Effector memory CD8-positive, alpha-beta T cell (primary cell): ENCODE results near the gene TIGIT.

ENCODE experiments used
- ATAC-seq: fragments of 150-1000 bp; cut with Tn5 transposase; replicated peaks from 2 replicates; pipeline ENCODE4 v1.10.0; 2021; ENCODE audit warnings: mild to moderate bottlenecking, moderate library complexity
- DNase-seq, 3 experiments: peaks; one replicate each; pipeline ENCODE4 v3.0.0; 2021
- H3K27ac Mint-ChIP-seq, 2 donors: one replicate each; pipeline ENCODE4 v1.8.0; 2022; ENCODE audit warnings: mild to moderate bottlenecking in 2 of 2, mixed read lengths in 2 of 2, moderate library complexity in 2 of 2
- H3K27me3 Mint-ChIP-seq, 2 donors: one replicate each; pipeline ENCODE4 v1.8.0; 2022; ENCODE audit warnings: mixed read lengths in 2 of 2
- H3K36me3 Mint-ChIP-seq: one replicate; pipeline ENCODE4 v1.8.0; 2022; ENCODE audit warnings: mild to moderate bottlenecking, moderate library complexity, mixed read lengths; ENCODE audit not compliant: insufficient read depth
- H3K4me1 Mint-ChIP-seq, 2 donors: one replicate each; pipeline ENCODE4 v1.8.0; 2022; ENCODE audit warnings: low read depth in 2 of 2, mixed read lengths in 2 of 2
- H3K4me3 Mint-ChIP-seq, 2 donors: one replicate each; pipeline ENCODE4 v1.8.0; 2022; ENCODE audit warnings: mild to moderate bottlenecking in 2 of 2, mixed read lengths in 2 of 2, moderate library complexity in 2 of 2
- H3K9me3 Mint-ChIP-seq, 2 donors: one replicate each; pipeline ENCODE4 v1.8.0; 2022; ENCODE audit warnings: mixed read lengths in 2 of 2

Gene TIGIT

GRCh38 chr3:114320246-114320645 lies 26.4 kb downstream of the TIGIT start:
- H3K9me3 Mint-ChIP-seq: no peaks in the 10 kb centered on the region

GRCh38 chr3:114323546-114324254 lies 29.9 kb downstream of the TIGIT start:
- H3K27me3 Mint-ChIP-seq: no peaks in the 10 kb centered on the region
- DNase-seq (no peak), ATAC-seq (peak; percentile 84)
- H3K9me3 Mint-ChIP-seq: no peaks in the 10 kb centered on the region
- peak overlapping the region in 1 of 2 donors; percentile 73 for H3K4me3 Mint-ChIP-seq
- peak overlapping the region; percentile 24 to 86 for H3K27ac Mint-ChIP-seq
- peaks cover 4% of the 10 kb centered on the region for H3K36me3 Mint-ChIP-seq
- H3K4me1 Mint-ChIP-seq: peaks cover 20 to 76% of the 10 kb centered on the region in 2 donors

More at GRCh38 chr3:114320246-114320645, 26.4 kb downstream of the TIGIT start:
- H3K4me3 Mint-ChIP-seq: peak overlapping the region in 1 of 2 donors; percentile 15
- H3K4me1 Mint-ChIP-seq: peaks cover 31 to 73% of the 10 kb centered on the region in 2 donors
- no peaks in the 10 kb centered on the region for H3K27me3 Mint-ChIP-seq
- H3K27ac Mint-ChIP-seq: peak overlapping the region in 1 of 2 donors; percentile 94
- ATAC-seq (no peak), DNase-seq (no peak)
- peaks cover 4% of the 10 kb centered on the region for H3K36me3 Mint-ChIP-seq

- Mint-ChIP-seq H3K27ac (peak overlapping the region in 1 of 2 donors; percentile 86), H3K4me1 (peaks cover 26 to 84% of the 10 kb centered on the region in 2 donors), H3K4me3 (peak overlapping the region; percentile 51 to 73), H3K27me3 (no peaks in the 10 kb centered on the region), H3K36me3 (no peaks in the 10 kb centered on the region), H3K9me3 (peaks cover 0 to 1% of the 10 kb centered on the region in 2 donors)
- DNase-seq: no peak
- ATAC-seq: peak; percentile 31
Observed at GRCh38 chr3:114327665-114328064, 33.8 kb downstream of the TIGIT start.

- Mint-ChIP-seq H3K4me3 (peak overlapping the region in 1 of 2 donors; percentile 73), H3K27ac (peak overlapping the region; percentile 1 to 86), H3K36me3 (no peaks in the 10 kb centered on the region), H3K27me3 (no peaks in the 10 kb centered on the region), H3K4me1 (peaks cover 28 to 84% of the 10 kb centered on the region in 2 donors), H3K9me3 (peaks cover 0 to 1% of the 10 kb centered on the region in 2 donors)
- ATAC-seq (no peak), DNase-seq (no peak)
Observed at GRCh38 chr3:114328345-114328744, 34.5 kb downstream of the TIGIT start.

- Mint-ChIP-seq H3K27ac (peak overlapping the region in 1 of 2 donors; percentile 86), H3K4me1 (peaks cover 22 to 84% of the 10 kb centered on the region in 2 donors), H3K4me3 (no peak overlapping the region)
Observed at GRCh38 chr3:114329823-114330222, 36.0 kb downstream of the TIGIT start.

GRCh38 chr3:114331007-114331406 lies 37.2 kb downstream of the TIGIT start:
- DNase-seq (no peak), ATAC-seq (no peak)
- Mint-ChIP-seq H3K9me3 (peaks cover 0 to 1% of the 10 kb centered on the region in 2 donors), H3K27me3 (no peaks in the 10 kb centered on the region), H3K4me1 (peaks cover 22 to 83% of the 10 kb centered on the region in 2 donors), H3K4me3 (no peak overlapping the region), H3K36me3 (no peaks in the 10 kb centered on the region), H3K27ac (peak overlapping the region in 1 of 2 donors; percentile 86)

More at GRCh38 chr3:114329823-114330222, 36.0 kb downstream of the TIGIT start:
- ATAC-seq: no peak
- Mint-ChIP-seq H3K27me3 (no peaks in the 10 kb centered on the region), H3K9me3 (peaks cover 0 to 1% of the 10 kb centered on the region in 2 donors), H3K36me3 (no peaks in the 10 kb centered on the region)
- no peak for DNase-seq

- Mint-ChIP-seq H3K27ac (peak overlapping the region in 1 of 2 donors; percentile 86), H3K4me3 (peak overlapping the region in 1 of 2 donors; percentile 32), H3K27me3 (no peaks in the 10 kb centered on the region), H3K4me1 (peaks cover 20 to 82% of the 10 kb centered on the region in 2 donors), H3K9me3 (peaks cover 0 to 1% of the 10 kb centered on the region in 2 donors), H3K36me3 (no peaks in the 10 kb centered on the region)
- DNase-seq (no peak), ATAC-seq (no peak)
Observed at GRCh38 chr3:114331710-114332109, 37.9 kb downstream of the TIGIT start.

- ATAC-seq (peak; percentile 78), DNase-seq (no peak)
- Mint-ChIP-seq H3K36me3 (no peaks in the 10 kb centered on the region), H3K27me3 (no peaks in the 10 kb centered on the region), H3K4me3 (peak overlapping the region; percentile 32 to 40), H3K4me1 (peaks cover 19 to 77% of the 10 kb centered on the region in 2 donors), H3K9me3 (peaks cover 0 to 1% of the 10 kb centered on the region in 2 donors), H3K27ac (peak overlapping the region; percentile 36 to 86)
Observed at GRCh38 chr3:114332342-114333179, 38.7 kb downstream of the TIGIT start.

- ATAC-seq: no peak
- DNase-seq: no peak
- Mint-ChIP-seq H3K36me3 (peaks cover 4% of the 10 kb centered on the region), H3K27ac (peak overlapping the region; percentile 76 to 86), H3K4me1 (peaks cover 24 to 74% of the 10 kb centered on the region in 2 donors), H3K4me3 (peak overlapping the region in 1 of 2 donors; percentile 32), H3K27me3 (no peaks in the 10 kb centered on the region), H3K9me3 (peaks cover 0 to 1% of the 10 kb centered on the region in 2 donors)
Observed at GRCh38 chr3:114333180-114333922, 39.5 kb downstream of the TIGIT start.

GRCh38 chr3:114333923-114334240 lies 40.1 kb downstream of the TIGIT start:
- Mint-ChIP-seq H3K4me3 (peak overlapping the region in 1 of 2 donors; percentile 25), H3K36me3 (peaks cover 5% of the 10 kb centered on the region), H3K4me1 (peaks cover 23 to 72% of the 10 kb centered on the region in 2 donors), H3K27ac (peak overlapping the region; percentile 76 to 86), H3K9me3 (peaks cover 0 to 3% of the 10 kb centered on the region in 2 donors), H3K27me3 (no peaks in the 10 kb centered on the region)
- no peak for DNase-seq
- no peak for ATAC-seq

- H3K9me3 Mint-ChIP-seq: peaks cover 0 to 2% of the 10 kb centered on the region in 2 donors
- H3K4me1 Mint-ChIP-seq: peaks cover 24 to 62% of the 10 kb centered on the region in 2 donors
- H3K4me3 Mint-ChIP-seq: peak overlapping the region in 1 of 2 donors; percentile 13
- no peaks in the 10 kb centered on the region for H3K27me3 Mint-ChIP-seq
- DNase-seq (no peak), ATAC-seq (no peak)
- peak overlapping the region in 1 of 2 donors; percentile 86 for H3K27ac Mint-ChIP-seq
- H3K36me3 Mint-ChIP-seq: peaks cover 8% of the 10 kb centered on the region
Observed at GRCh38 chr3:114336122-114336697, 42.4 kb downstream of the TIGIT start.

- H3K27ac Mint-ChIP-seq: peak overlapping the region in 1 of 2 donors; percentile 86
- DNase-seq: no peak
- peaks cover 8% of the 10 kb centered on the region for H3K36me3 Mint-ChIP-seq
- H3K27me3 Mint-ChIP-seq: no peaks in the 10 kb centered on the region
- H3K4me3 Mint-ChIP-seq: no peak overlapping the region
- no peak for ATAC-seq
- peaks cover 0 to 2% of the 10 kb centered on the region in 2 donors for H3K9me3 Mint-ChIP-seq
- peaks cover 27 to 58% of the 10 kb centered on the region in 2 donors for H3K4me1 Mint-ChIP-seq
Observed at GRCh38 chr3:114336857-114337256, 43.0 kb downstream of the TIGIT start.
